Right atrium auricular region (tissue), 2 donors: ENCODE results near the gene DOK7. TPM values are rescaled to one million over a fixed set of nuclear protein-coding genes. Genes with fewer than 3 reads are reported as not detected.

Experiments used
- DNase-seq: peaks from one replicate; pipeline ENCODE4 v3.0.0-alpha.2; 2019; ENCODE audit warnings: low spot score
- H3K27ac ChIP-seq, 2 donors: fragments of 200-600 bp; sonication (generic); 1 replicate in 1 of 2; 2 replicates in 1 of 2; pipeline ENCODE4 v1.5.1; 2016 to 2019
- H3K27me3 ChIP-seq, 2 donors: fragments of 200-600 bp; sonication (generic); one replicate each; pipeline versions ENCODE4 v1.5.1 to v1.6.0; 2017 to 2019
- H3K36me3 ChIP-seq: fragments of 200-600 bp; sonication (generic); one replicate; pipeline ENCODE4 v1.5.1; 2016
- H3K4me1 ChIP-seq, 2 donors: fragments of 200-600 bp; sonication (generic); one replicate each; pipeline versions ENCODE4 v1.5.1 to v1.6.0; 2017 to 2019
- H3K4me3 ChIP-seq, 2 donors: fragments of 200-600 bp; sonication (generic); 1 replicate in 1 of 2; 2 replicates in 1 of 2; pipeline ENCODE4 v1.5.1; 2017 to 2019; ENCODE audit warnings: mild to moderate bottlenecking in 1 of 2, moderate library complexity in 1 of 2
- H3K9me3 ChIP-seq, 2 donors: fragments of 200-600 bp; sonication (generic); one replicate each; pipeline ENCODE4 v1.5.1; 2019
- total RNA-seq, 2 donors: library from RNA; depleted of rRNA; stranded (reverse); fragments of >200 nt; gene quantifications; one replicate each; pipeline ENCODE4 v1.1.0, GENCODE V29; 2016
- TF ChIP-seq, protein P1 (sequence below), 2 donors: fragments of 200-600 bp; sonication (generic); IDR thresholded peaks; one replicate each; pipeline ENCODE4 v1.5.1; 2019; ENCODE audit warnings: antibody characterized with exemption in 2 of 2

The DOK7 gene
- total RNA-seq, 2 donors from 2014 or later, result 31.0 to 68.9 TPM

DNA sequence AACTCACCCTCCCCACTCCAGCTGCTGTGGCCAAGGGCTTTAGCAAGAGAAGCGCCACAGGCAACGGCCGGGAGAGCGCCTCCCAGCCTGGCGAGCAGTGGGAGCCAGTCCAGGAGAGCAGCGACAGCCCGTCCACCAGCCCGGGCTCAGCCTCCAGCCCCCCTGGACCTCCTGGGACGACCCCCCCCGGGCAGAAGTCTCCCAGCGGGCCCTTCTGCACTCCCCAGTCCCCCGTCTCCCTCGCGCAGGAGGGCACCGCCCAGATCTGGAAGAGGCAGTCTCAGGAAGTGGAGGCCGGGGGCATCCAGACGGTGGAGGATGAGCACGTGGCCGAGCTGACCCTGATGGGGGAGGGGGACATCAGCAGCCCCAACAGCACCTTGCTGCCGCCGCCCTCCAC lies 32.6 kb upstream of the DOK7 start:
- Histone ChIP-seq H3K9me3 (no peaks in the 10 kb centered on the region), H3K27ac (no peak overlapping the region), H3K36me3 (peaks cover 13% of the 10 kb centered on the region), H3K4me3 (no peak overlapping the region), H3K4me1 (no peaks in the 10 kb centered on the region), H3K27me3 (no peaks in the 10 kb centered on the region)
- TF ChIP-seq, protein P1, sequence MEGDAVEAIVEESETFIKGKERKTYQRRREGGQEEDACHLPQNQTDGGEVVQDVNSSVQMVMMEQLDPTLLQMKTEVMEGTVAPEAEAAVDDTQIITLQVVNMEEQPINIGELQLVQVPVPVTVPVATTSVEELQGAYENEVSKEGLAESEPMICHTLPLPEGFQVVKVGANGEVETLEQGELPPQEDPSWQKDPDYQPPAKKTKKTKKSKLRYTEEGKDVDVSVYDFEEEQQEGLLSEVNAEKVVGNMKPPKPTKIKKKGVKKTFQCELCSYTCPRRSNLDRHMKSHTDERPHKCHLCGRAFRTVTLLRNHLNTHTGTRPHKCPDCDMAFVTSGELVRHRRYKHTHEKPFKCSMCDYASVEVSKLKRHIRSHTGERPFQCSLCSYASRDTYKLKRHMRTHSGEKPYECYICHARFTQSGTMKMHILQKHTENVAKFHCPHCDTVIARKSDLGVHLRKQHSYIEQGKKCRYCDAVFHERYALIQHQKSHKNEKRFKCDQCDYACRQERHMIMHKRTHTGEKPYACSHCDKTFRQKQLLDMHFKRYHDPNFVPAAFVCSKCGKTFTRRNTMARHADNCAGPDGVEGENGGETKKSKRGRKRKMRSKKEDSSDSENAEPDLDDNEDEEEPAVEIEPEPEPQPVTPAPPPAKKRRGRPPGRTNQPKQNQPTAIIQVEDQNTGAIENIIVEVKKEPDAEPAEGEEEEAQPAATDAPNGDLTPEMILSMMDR (IDR thresholded peaks at IDR 0.05), result no peak
- DNase-seq, result no peak

DNA sequence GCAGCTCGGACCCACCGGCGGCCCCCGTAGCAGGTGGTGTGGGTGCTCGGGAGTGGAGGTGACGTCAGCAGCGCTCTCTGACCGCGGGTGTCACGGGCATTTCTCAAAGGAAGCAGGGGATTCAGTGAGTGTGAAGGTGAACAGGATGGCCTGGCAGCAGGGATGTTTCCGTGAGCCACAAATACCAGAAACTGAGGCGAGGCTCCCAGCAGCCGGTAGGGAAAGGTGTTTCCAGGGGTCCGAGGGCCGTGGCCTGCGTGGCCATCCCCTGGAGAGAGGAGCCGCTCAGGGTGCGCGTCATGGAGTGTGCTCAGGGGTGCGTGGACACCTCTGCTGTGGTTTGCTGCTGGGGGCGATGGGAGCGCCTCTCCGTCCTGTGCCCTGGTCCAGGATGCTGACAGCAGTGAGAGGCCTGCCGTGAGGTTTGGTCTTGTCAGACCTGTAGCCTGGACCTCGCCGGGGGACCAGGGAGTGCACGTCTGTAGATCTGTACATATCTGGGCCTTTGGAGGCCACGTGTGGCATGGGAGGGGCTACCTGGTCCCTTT lies 31.6 kb upstream of the DOK7 start:
- no peak for DNase-seq
- Histone ChIP-seq H3K4me1 (no peaks in the 10 kb centered on the region), H3K27me3 (no peaks in the 10 kb centered on the region), H3K4me3 (no peak overlapping the region), H3K9me3 (no peaks in the 10 kb centered on the region), H3K27ac (no peak overlapping the region), H3K36me3 (peaks cover 13% of the 10 kb centered on the region)
- TF ChIP-seq, protein P1 (IDR thresholded peaks at IDR 0.05), result no peak

DNA sequence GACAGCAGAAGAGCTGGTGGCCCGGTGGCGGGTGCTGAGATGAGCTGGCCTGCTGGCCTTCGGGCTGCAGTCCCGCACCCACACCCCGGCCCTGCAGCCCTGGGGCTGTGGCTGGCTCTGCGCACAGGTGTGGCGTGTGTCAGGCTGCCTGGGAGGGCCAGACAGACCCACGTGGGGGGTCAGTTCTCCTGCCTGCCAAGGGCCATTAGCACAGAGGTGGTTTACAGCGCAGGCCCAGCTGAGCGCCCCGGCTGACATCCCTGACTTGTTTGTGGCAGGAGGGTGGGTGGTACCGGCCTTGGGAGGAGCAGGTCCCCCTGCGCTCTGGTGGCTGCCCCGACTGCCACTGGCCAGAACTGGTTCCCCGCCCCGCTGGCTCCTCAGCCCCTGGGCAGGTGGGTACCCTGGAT lies 30.7 kb upstream of the DOK7 start:
- Histone ChIP-seq H3K36me3 (peaks cover 13% of the 10 kb centered on the region), H3K27ac (no peak overlapping the region), H3K9me3 (no peaks in the 10 kb centered on the region), H3K4me1 (no peaks in the 10 kb centered on the region), H3K4me3 (no peak overlapping the region), H3K27me3 (no peaks in the 10 kb centered on the region)
- TF ChIP-seq, protein P1 (IDR thresholded peaks at IDR 0.05), result no peak
- DNase-seq, result no peak

DNA sequence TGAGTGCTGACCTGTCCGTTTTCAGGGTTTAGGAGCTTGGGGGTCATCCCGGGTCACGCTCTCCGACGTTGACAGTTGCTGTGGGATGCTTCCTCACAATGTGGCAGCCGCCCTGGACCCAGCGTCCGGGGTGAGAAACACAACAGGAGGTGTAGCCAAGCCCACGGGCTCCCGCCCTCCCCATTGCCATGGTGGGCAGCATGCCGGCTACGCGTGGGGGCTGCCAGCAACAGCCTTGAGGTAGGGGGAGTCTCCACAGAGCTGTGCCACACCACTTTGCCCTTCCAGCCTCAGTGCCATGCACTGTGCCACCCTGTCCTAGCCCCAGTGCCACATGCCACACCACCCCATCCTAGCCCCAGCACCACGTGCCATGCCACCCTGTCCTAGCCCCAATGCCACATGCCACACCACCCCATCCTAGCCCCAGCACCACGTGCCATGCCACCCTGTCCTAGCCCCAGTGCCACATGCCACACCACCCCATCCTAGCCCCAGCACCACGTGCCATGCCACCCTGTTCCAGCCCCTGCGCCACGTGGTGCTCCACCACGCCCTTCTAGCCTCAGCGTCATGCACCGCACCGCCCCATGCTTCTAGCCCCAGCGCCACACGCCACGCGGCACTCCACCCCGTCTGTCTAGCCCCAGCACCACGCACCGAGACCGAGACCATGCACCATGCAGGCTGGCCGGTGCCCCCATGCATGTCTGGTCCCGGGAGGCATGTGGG lies 29.8 kb upstream of the DOK7 start:
- Histone ChIP-seq H3K4me1 (no peaks in the 10 kb centered on the region), H3K36me3 (peaks cover 13% of the 10 kb centered on the region), H3K4me3 (no peak overlapping the region), H3K27me3 (no peaks in the 10 kb centered on the region), H3K9me3 (no peaks in the 10 kb centered on the region), H3K27ac (no peak overlapping the region)
- TF ChIP-seq, protein P1 (IDR thresholded peaks at IDR 0.05), result no peak
- no peak for DNase-seq

DNA sequence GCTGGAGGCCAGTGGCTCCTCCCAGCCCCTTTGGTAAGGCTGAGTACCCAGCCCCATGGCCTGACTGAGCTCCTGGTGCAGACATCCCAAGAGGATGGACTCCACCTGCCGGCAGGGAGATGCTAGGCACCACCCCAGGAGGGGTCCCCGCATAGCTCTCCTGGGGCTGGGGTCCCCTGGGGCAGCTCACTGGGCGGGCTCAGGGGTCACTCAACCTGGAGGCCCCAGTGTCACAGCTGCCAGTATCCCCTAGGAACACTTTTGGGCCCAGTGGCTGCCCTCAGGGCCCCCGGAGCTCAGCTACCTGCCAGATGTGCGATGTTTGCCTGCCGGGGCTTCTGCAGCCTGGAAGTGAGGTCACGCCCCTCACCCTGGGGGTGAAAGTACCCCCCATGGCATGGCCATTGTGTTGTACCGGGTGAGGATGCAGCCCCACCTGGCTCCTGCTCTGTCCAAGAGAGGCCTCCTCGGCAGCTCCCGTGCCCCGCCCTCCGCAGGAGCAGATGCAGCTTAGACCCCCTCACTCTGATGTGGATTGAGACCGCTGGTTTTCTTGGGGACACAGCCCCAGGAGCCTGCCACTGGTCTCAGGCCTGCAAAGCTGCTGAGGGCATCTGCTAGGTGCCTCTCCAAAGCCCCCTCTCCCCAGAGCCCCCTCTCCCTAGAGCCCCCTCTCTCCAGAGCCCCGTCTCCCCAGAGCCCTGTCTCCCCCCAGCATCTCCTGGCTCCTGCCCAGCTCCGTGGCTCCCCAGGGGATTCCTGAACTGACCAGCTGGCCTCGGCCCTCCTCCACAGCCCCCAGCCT lies 28.0 kb upstream of the DOK7 start:
- no peak overlapping the region for H3K4me3 ChIP-seq
- TF ChIP-seq, protein P1 (IDR thresholded peaks at IDR 0.05), result no peak
- H3K4me1 ChIP-seq, result no peaks in the 10 kb centered on the region
- H3K27me3 ChIP-seq, result no peaks in the 10 kb centered on the region
- no peak for DNase-seq
- no peaks in the 10 kb centered on the region for H3K9me3 ChIP-seq
- peaks cover 8% of the 10 kb centered on the region for H3K36me3 ChIP-seq
- no peak overlapping the region for H3K27ac ChIP-seq
